Skeletal muscle tissue (tissue), 4 donors: ENCODE measurements around the gene PRKD3. TPM values are rescaled to one million over a fixed set of nuclear protein-coding genes. Genes with fewer than 3 reads are reported as not detected.
"Not testable (repeated sequence)": the region's sequence is repeated elsewhere in the genome, so short reads cannot be mapped to it uniquely, and the experiment has no call there.

Source experiments
- H3K27ac ChIP-seq: one replicate; pipeline ENCODE4 v1.7.0; 2013; ENCODE audit warnings: mild to moderate bottlenecking, low read depth, low read length, inconsistent platforms
- H3K27me3 ChIP-seq, 3 donors: one replicate each; pipeline ENCODE4 v1.7.0; 2013; ENCODE audit warnings: low read length in 3 of 3; ENCODE audit not compliant: control insufficient read depth in 3 of 3, insufficient read depth in 3 of 3
- H3K36me3 ChIP-seq, 3 donors: one replicate each; pipeline ENCODE4 v1.7.0; 2013; ENCODE audit warnings: low read length in 3 of 3; ENCODE audit not compliant: control insufficient read depth in 3 of 3, insufficient read depth in 3 of 3
- H3K4me1 ChIP-seq, 3 donors: one replicate each; pipeline ENCODE4 v1.7.0; 2013; ENCODE audit warnings: low read length in 3 of 3, mild to moderate bottlenecking in 3 of 3; ENCODE audit not compliant: control insufficient read depth in 3 of 3, insufficient read depth in 3 of 3
- H3K4me3 ChIP-seq, 3 donors: one replicate each; pipeline ENCODE4 v1.7.0; 2013; ENCODE audit warnings: low read length in 3 of 3
- H3K9ac ChIP-seq, 3 donors: one replicate each; pipeline ENCODE4 v1.7.0; 2013; ENCODE audit warnings: low read length in 3 of 3, mild to moderate bottlenecking in 3 of 3, moderate library complexity in 2 of 3, low read depth in 1 of 3
- H3K9me3 ChIP-seq, 3 donors: one replicate each; pipeline ENCODE4 v1.7.0; 2013; ENCODE audit warnings: low read length in 3 of 3; ENCODE audit not compliant: control insufficient read depth in 3 of 3
- total RNA-seq: library from RNA; depleted of rRNA; stranded (reverse); fragments of >200 nt; gene quantifications from one replicate; pipeline ENCODE4 v1.2.3, GENCODE V29; 2014
- donor health status: Osteomylitis.

PRKD3 gene
- total RNA-seq, 1 donor from 2014 or later, result 48.5 TPM

DNA sequence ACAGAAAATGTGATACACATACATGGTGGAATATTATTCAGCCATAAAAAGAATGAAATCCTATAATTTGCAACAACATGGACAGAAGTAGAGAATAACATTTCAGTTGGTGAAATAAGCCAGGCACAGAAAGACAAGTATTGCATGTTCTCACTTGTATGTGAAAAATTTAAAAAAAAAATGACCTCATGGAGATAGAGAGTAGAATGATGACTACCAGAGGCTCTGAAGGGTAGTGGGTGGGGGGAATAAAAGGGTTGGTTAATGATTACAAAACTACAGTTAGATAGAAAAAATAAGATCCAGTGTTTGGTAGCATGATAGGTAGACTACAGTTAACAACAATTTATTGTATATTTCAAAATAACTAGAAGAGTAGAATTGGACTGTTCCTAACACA is 24.5 kb downstream of the PRKD3 start:
- Histone ChIP-seq H3K4me1 (no peaks in the 10 kb centered on the region), H3K4me3 (no peak overlapping the region), H3K9me3 (no peaks in the 10 kb centered on the region), H3K36me3 (no peaks in the 10 kb centered on the region), H3K9ac (no peak overlapping the region), H3K27me3 (no peaks in the 10 kb centered on the region), H3K27ac (no peak overlapping the region)

- Histone ChIP-seq H3K4me3 (no peak overlapping the region), H3K9ac (no peak overlapping the region), H3K36me3 (no peaks in the 10 kb centered on the region), H3K27ac (no peak overlapping the region), H3K27me3 (no peaks in the 10 kb centered on the region), H3K9me3 (no peaks in the 10 kb centered on the region), H3K4me1 (no peaks in the 10 kb centered on the region)
Measured at GRCh38 chr2:37297632-37298031, 27.0 kb downstream of the PRKD3 start.

DNA sequence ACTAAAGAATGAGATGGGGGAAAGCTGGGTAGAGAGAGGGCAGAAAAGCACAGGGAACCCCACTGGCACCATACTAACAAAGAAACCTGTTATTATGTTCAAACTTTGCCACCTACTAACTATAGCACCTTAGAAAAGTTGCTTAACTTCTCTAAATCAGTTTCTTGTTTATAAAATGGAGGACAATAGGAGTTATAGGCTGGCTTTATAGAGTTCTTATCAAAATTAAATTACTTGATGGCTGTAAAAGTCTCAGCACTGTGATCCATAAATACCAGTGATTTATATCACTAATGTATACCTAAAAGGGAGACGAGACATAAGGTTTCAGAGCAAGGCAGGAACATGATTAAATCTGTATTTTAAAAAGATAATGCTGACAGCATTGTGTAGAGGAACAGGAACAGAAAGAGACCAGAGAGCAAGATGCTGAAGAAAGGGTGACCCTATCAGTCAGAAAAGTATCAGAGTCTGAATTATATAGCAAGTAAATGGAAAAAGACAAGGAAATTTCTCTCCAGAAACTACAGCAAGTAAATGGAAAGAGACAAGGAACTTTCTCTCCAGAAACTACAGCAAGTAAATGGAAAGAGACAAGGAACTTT is 29.1 kb downstream of the PRKD3 start:
- Histone ChIP-seq H3K27ac (no peak overlapping the region), H3K36me3 (peaks cover 0 to 6% (median 4%) of the 10 kb centered on the region in 3 donors), H3K4me3 (no peak overlapping the region), H3K4me1 (no peaks in the 10 kb centered on the region), H3K27me3 (no peaks in the 10 kb centered on the region), H3K9ac (no peak overlapping the region), H3K9me3 (no peaks in the 10 kb centered on the region)

DNA sequence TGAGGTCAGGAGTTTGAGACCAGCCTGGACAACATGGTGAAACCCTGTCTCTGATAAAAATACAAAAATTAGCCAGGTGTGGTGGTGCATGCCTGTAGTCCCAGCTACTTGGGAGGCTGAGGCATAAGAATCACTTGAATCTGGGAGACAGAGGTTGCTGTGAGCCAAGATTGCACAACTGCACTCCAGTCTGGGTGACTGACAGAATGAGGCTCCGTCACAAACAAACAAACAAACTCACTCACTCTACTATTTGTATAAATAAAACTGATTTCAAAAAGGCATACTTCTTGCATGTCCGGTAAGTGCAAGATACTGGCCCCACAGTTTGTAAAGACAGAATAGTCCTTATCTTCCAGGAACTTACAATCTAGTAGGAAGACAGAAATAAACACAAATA is 29.8 kb downstream of the PRKD3 start:
- not testable (repeated sequence) for H3K4me1 ChIP-seq, H3K9ac ChIP-seq, H3K27ac ChIP-seq, H3K9me3 ChIP-seq, H3K36me3 ChIP-seq, H3K4me3 ChIP-seq, H3K27me3 ChIP-seq

GRCh38 chr2:37291680-37292079 is 33.0 kb downstream of the PRKD3 start:
- Histone ChIP-seq H3K27ac (no peak overlapping the region), H3K27me3 (no peaks in the 10 kb centered on the region), H3K4me3 (no peak overlapping the region), H3K4me1 (no peaks in the 10 kb centered on the region), H3K9me3 (no peaks in the 10 kb centered on the region), H3K36me3 (peaks cover 2 to 16% (median 13%) of the 10 kb centered on the region in 3 donors), H3K9ac (no peak overlapping the region)

DNA sequence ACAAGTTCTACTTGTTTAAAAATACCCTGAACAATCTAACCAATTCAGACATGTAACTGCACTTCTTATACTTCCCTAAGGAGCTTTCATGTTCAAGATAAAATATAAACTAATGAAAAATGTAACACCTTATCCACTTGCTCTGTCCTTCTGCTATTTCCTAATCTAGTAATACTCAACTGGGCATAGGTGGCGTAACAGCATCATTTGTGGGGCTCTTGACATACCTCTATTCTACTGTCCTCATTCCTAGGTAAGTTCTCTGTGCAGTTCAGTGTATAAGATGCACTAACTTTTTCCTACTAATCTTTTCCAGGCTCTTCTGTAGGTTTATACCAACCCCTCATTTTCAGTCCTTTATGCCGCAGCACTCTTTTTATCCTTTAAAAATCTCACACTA is 36.7 kb downstream of the PRKD3 start:
- no peak overlapping the region for H3K9ac ChIP-seq
- H3K9me3 ChIP-seq, result no peaks in the 10 kb centered on the region
- no peak overlapping the region for H3K4me3 ChIP-seq
- no peaks in the 10 kb centered on the region for H3K27me3 ChIP-seq
- no peak overlapping the region for H3K27ac ChIP-seq
- no peaks in the 10 kb centered on the region for H3K4me1 ChIP-seq
- H3K36me3 ChIP-seq, result peaks cover 2 to 27% (median 16%) of the 10 kb centered on the region in 3 donors

DNA sequence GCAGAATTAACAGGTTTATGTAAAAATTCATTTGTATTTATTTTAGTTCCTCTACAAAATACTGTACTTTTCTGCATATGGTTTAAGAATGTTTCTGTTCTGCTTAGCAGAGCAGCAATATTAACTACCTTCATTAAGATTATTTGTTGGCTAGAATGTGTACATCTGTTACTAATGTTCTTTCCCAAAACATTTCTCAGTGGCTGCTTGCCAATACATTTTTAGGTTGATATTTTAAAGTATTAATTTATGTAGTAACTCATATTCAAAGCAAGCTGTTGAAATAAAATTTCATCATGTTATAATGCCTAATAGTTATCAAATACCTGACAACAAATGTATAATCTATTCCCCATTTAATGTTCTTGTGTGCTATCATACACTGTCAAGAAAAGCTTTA is 40.3 kb downstream of the PRKD3 start:
- H3K36me3 ChIP-seq, result peaks cover 7 to 26% (median 11%) of the 10 kb centered on the region in 3 donors
- no peaks in the 10 kb centered on the region for H3K4me1 ChIP-seq
- no peaks in the 10 kb centered on the region for H3K9me3 ChIP-seq
- no peak overlapping the region for H3K4me3 ChIP-seq
- H3K27ac ChIP-seq, result no peak overlapping the region
- no peaks in the 10 kb centered on the region for H3K27me3 ChIP-seq
- no peak overlapping the region for H3K9ac ChIP-seq

- H3K4me3 ChIP-seq, result no peak overlapping the region
- no peaks in the 10 kb centered on the region for H3K9me3 ChIP-seq
- no peaks in the 10 kb centered on the region for H3K4me1 ChIP-seq
- peaks cover 5 to 21% (median 7%) of the 10 kb centered on the region in 3 donors for H3K36me3 ChIP-seq
- H3K9ac ChIP-seq, result no peak overlapping the region
- H3K27me3 ChIP-seq, result no peaks in the 10 kb centered on the region
- no peak overlapping the region for H3K27ac ChIP-seq
Measured at GRCh38 chr2:37283207-37283606, 41.4 kb downstream of the PRKD3 start.

DNA sequence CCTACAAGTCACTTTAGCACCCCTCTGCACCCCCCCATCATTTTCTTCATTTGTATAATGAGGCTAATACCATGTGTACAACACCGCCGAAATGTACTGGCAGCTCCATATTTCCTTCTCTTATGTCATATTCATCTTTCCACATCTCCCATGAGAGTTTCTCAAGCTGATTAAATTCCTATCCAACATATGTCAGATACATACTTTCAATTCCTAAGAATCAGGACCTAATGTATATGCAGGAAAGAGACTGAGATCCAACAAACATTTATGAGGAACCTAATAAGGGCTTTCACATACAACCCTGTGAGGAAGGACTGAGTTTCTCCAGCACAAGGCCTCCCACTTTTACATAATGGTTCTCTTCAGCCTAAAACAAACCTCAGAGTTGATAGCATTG is 41.9 kb downstream of the PRKD3 start:
- H3K27me3 ChIP-seq, result no peaks in the 10 kb centered on the region
- H3K9ac ChIP-seq, result no peak overlapping the region
- H3K27ac ChIP-seq, result no peak overlapping the region
- H3K4me1 ChIP-seq, result no peaks in the 10 kb centered on the region
- peaks cover 3 to 22% (median 5%) of the 10 kb centered on the region in 3 donors for H3K36me3 ChIP-seq
- H3K4me3 ChIP-seq, result no peak overlapping the region
- no peaks in the 10 kb centered on the region for H3K9me3 ChIP-seq

DNA sequence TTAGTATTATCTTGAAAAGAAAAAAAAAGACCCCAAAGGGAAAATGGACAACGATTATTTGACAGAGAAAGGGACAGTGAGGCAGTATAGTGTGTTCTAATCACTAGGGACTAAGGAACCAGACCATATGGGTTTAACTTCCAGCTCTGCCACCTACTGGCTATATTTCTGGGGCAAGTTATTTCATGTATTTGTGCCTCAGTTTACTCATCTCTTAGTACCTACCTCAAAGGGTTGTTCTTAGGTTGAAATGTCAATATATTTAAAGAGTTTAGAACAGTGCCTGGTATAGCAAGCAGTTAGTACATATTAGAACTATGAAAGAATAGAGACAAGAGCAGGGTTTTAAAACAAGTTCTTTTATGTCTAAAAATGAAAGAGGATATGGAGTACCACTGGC is 42.7 kb downstream of the PRKD3 start:
- Histone ChIP-seq H3K9me3 (no peaks in the 10 kb centered on the region), H3K27me3 (no peaks in the 10 kb centered on the region), H3K36me3 (peaks cover 0 to 28% (median 5%) of the 10 kb centered on the region in 3 donors), H3K4me1 (no peaks in the 10 kb centered on the region), H3K4me3 (no peak overlapping the region), H3K9ac (no peak overlapping the region), H3K27ac (no peak overlapping the region)
